Calu3 (cell line): ENCODE data around the gene RCOR2. TPM values are rescaled to one million over a fixed set of nuclear protein-coding genes. Genes with fewer than 3 reads are reported as not detected.

ENCODE experiments used
- BruUV-seq: library from RNA; stranded (reverse); fragments of 400-500 nt; replicated peaks from 2 replicates; lab custom pipeline; 2021; lab: Mats Ljungman, UMichigan
- CTCF ChIA-PET: fragments of 300-600 bp; sonication (Branson Sonifier 250); formaldehyde crosslinking; loops from one replicate; lab custom pipeline; 2022; ENCODE audit warnings: antibody characterized with exemption; lab: Charles Lee
- DNase-seq: peaks from one replicate; pipeline ENCODE4 v3.0.0; 2022
- H3K27ac Mint-ChIP-seq: one replicate; pipeline ENCODE4 v1.8.0; 2022; ENCODE audit warnings: mixed read lengths; ENCODE audit not compliant: unreplicated experiment
- H3K27me3 Mint-ChIP-seq: one replicate; pipeline ENCODE4 v1.8.0; 2022; ENCODE audit warnings: mixed read lengths; ENCODE audit not compliant: unreplicated experiment
- H3K36me3 Mint-ChIP-seq: one replicate; pipeline ENCODE4 v1.8.0; 2022; ENCODE audit warnings: mild to moderate bottlenecking, moderate library complexity, mixed read lengths; ENCODE audit not compliant: insufficient read depth, unreplicated experiment
- H3K4me1 Mint-ChIP-seq: one replicate; pipeline ENCODE4 v1.8.0; 2022; ENCODE audit warnings: mild to moderate bottlenecking, low read depth, mixed read lengths; ENCODE audit not compliant: unreplicated experiment
- H3K4me3 Mint-ChIP-seq: one replicate; pipeline ENCODE4 v1.8.0; 2022; ENCODE audit warnings: mild to moderate bottlenecking, low read depth, moderate library complexity, mixed read lengths; ENCODE audit not compliant: unreplicated experiment
- H3K9me3 Mint-ChIP-seq: one replicate; pipeline ENCODE4 v1.8.0; 2022; ENCODE audit warnings: low read depth, mixed read lengths; ENCODE audit not compliant: unreplicated experiment
- CTCF ChIP-seq: fragments of 200-600 bp; IDR thresholded peaks from one replicate; pipeline ENCODE4 v1.8.0; 2022; ENCODE audit warnings: antibody characterized with exemption; ENCODE audit not compliant: unreplicated experiment
- intact Hi-C: fragments of 100-400 bp; cut with micrococcal nuclease; formaldehyde crosslinking; loops from one replicate; pipeline ENCODE4 v1.10.0; 2022; ENCODE audit not compliant: unreplicated experiment
- total RNA-seq: library from RNA; stranded (reverse); gene quantifications from 2 replicates; pipeline ENCODE4 v1.2.3, GENCODE V29; 2022

RCOR2 gene
- total RNA-seq, 1 experiment from 2014 or later: 0.26 TPM

- BruUV-seq: no TSS peak
These were observed 14.9 kb upstream of the RCOR2 start for GRCh38 chr11:63931876-63932275.

GRCh38 chr11:63931045-63931444, 14.1 kb upstream of the RCOR2 start:
- peaks cover 18% of the 10 kb centered on the region for H3K4me1 Mint-ChIP-seq
- CTCF ChIA-PET: no interaction called here
- no peak overlapping the region for H3K4me3 Mint-ChIP-seq
- H3K9me3 Mint-ChIP-seq: no peaks in the 10 kb centered on the region
- H3K27ac Mint-ChIP-seq: no peak overlapping the region
- no peak for DNase-seq
- H3K27me3 Mint-ChIP-seq: peaks cover 34% of the 10 kb centered on the region
- intact Hi-C loops: no loop called here
- no peaks in the 10 kb centered on the region for H3K36me3 Mint-ChIP-seq
- no peak for TF ChIP-seq CTCF
- no TSS peak for BruUV-seq

More at GRCh38 chr11:63931876-63932275, 14.9 kb upstream of the RCOR2 start:
- peaks cover 18% of the 10 kb centered on the region for H3K4me1 Mint-ChIP-seq
- H3K4me3 Mint-ChIP-seq: no peak overlapping the region
- TF ChIP-seq CTCF: no peak
- H3K27me3 Mint-ChIP-seq: peaks cover 26% of the 10 kb centered on the region
- H3K36me3 Mint-ChIP-seq: no peaks in the 10 kb centered on the region
- CTCF ChIA-PET: no interaction called here
- no peaks in the 10 kb centered on the region for H3K9me3 Mint-ChIP-seq
- intact Hi-C loops: no loop called here
- no peak for DNase-seq
- no peak overlapping the region for H3K27ac Mint-ChIP-seq

- peaks cover 5% of the 10 kb centered on the region for H3K4me1 Mint-ChIP-seq
- CTCF ChIA-PET: no interaction called here
- peaks cover 48% of the 10 kb centered on the region for H3K27me3 Mint-ChIP-seq
- no peaks in the 10 kb centered on the region for H3K9me3 Mint-ChIP-seq
- no peak for DNase-seq
- no peak for TF ChIP-seq CTCF
- BruUV-seq: no TSS peak
- no peak overlapping the region for H3K4me3 Mint-ChIP-seq
- no peak overlapping the region for H3K27ac Mint-ChIP-seq
- H3K36me3 Mint-ChIP-seq: no peaks in the 10 kb centered on the region
- intact Hi-C loops: no loop called here
These were observed 12.7 kb upstream of the RCOR2 start for GRCh38 chr11:63929616-63930015.

- Mint-ChIP-seq H3K27ac (no peak overlapping the region), H3K4me3 (no peak overlapping the region)
- no peak for TF ChIP-seq CTCF
These were observed 6.4 kb upstream of the RCOR2 start for GRCh38 chr11:63923319-63923718.

More at GRCh38 chr11:63923319-63923718, 6.4 kb upstream of the RCOR2 start:
- BruUV-seq: no TSS peak
- Mint-ChIP-seq H3K27me3 (peaks cover 76% of the 10 kb centered on the region), H3K4me1 (peaks cover 7% of the 10 kb centered on the region), H3K36me3 (peaks cover 5% of the 10 kb centered on the region), H3K9me3 (no peaks in the 10 kb centered on the region)
- DNase-seq: no peak
- CTCF ChIA-PET: interaction anchor here (0.6 kb wide), 1 partner anchor 11 kb away, joined by 3 read pairs; no protein-coding TSS in a partner anchor
- intact Hi-C loops: no loop called here
